Left forelimb (tissue), 1 donor: Measurements from ENCODE around the gene CNTN5.

ENCODE experiments used
- DNase-seq: peaks from one replicate; pipeline ENCODE4 v3.0.0-alpha.2; 2018; ENCODE audit warnings: low spot score

The CNTN5 gene

GRCh38 chr11:99383648-99384245 is 363.0 kb downstream of the CNTN5 start:
- DNase-seq = no peak

GRCh38 chr11:99391245-99391644 is 370.5 kb downstream of the CNTN5 start:
- DNase-seq = no peak

- no peak for DNase-seq
Observed at GRCh38 chr11:99406345-99406744, 385.6 kb downstream of the CNTN5 start.

- DNase-seq = no peak
Observed at GRCh38 chr11:99410636-99411035, 389.9 kb downstream of the CNTN5 start.

GRCh38 chr11:99418927-99419720 is 398.4 kb downstream of the CNTN5 start:
- DNase-seq = no peak

- DNase-seq = no peak
Observed at GRCh38 chr11:99419991-99420390, 399.2 kb downstream of the CNTN5 start.

- no peak for DNase-seq
Observed at GRCh38 chr11:99422581-99423427, 402.1 kb downstream of the CNTN5 start.

- no peak for DNase-seq
Observed at GRCh38 chr11:99423428-99423983, 402.8 kb downstream of the CNTN5 start.

GRCh38 chr11:99424313-99425084 is 403.8 kb downstream of the CNTN5 start:
- DNase-seq = no peak

GRCh38 chr11:99425596-99425995 is 404.8 kb downstream of the CNTN5 start:
- DNase-seq = no peak

GRCh38 chr11:99432677-99433076 is 411.9 kb downstream of the CNTN5 start:
- DNase-seq = no peak

GRCh38 chr11:99443276-99443675 is 422.5 kb downstream of the CNTN5 start:
- no peak for DNase-seq

- DNase-seq = no peak
Observed at GRCh38 chr11:99446400-99446799, 425.7 kb downstream of the CNTN5 start.

- no peak for DNase-seq
Observed at GRCh38 chr11:99449345-99449744, 428.6 kb downstream of the CNTN5 start.

GRCh38 chr11:99452075-99452474 is 431.3 kb downstream of the CNTN5 start:
- DNase-seq = no peak

GRCh38 chr11:99461913-99462312 is 441.2 kb downstream of the CNTN5 start:
- DNase-seq = no peak

GRCh38 chr11:99464985-99465384 is 444.2 kb downstream of the CNTN5 start:
- DNase-seq = no peak

GRCh38 chr11:99489581-99489980 is 468.8 kb downstream of the CNTN5 start:
- no peak for DNase-seq

GRCh38 chr11:99494065-99494464 is 473.3 kb downstream of the CNTN5 start:
- DNase-seq = no peak

GRCh38 chr11:99501655-99502054 is 480.9 kb downstream of the CNTN5 start:
- no peak for DNase-seq

- no peak for DNase-seq
Observed at GRCh38 chr11:99505316-99505715, 484.6 kb downstream of the CNTN5 start.

GRCh38 chr11:99505831-99506230 is 485.1 kb downstream of the CNTN5 start:
- DNase-seq = no peak
